Ovary (tissue), 3 donors: ENCODE data around the gene SCG5.
"Not testable (repeated sequence)": the region's sequence is repeated elsewhere in the genome, so short reads cannot be mapped to it uniquely, and the experiment has no call there.

Experiments
- EP300 ChIP-seq: sonication (generic); formaldehyde crosslinking; IDR thresholded peaks from one replicate; pipeline ENCODE4 v1.6.1; 2017; ENCODE audit warnings: antibody characterized with exemption
- POLR2A ChIP-seq: fragments of 450-650 bp; IDR thresholded peaks from one replicate; pipeline ENCODE4 v1.6.1; 2017; ENCODE audit warnings: antibody characterized with exemption, mild to moderate bottlenecking, moderate library complexity
- TF ChIP-seq, protein P1 (sequence below), 3 donors: fragments of 450-650 bp in 2 of 3; fragments of 200-600 bp in 1 of 3; IDR thresholded peaks; one replicate each; pipeline versions ENCODE4 v1.5.1 to v1.8.0; 2016 to 2022; ENCODE audit warnings: antibody characterized with exemption in 3 of 3, mild to moderate bottlenecking in 1 of 3
- donor health status: DM: no; HTN: no; CAD: no.

DNA sequence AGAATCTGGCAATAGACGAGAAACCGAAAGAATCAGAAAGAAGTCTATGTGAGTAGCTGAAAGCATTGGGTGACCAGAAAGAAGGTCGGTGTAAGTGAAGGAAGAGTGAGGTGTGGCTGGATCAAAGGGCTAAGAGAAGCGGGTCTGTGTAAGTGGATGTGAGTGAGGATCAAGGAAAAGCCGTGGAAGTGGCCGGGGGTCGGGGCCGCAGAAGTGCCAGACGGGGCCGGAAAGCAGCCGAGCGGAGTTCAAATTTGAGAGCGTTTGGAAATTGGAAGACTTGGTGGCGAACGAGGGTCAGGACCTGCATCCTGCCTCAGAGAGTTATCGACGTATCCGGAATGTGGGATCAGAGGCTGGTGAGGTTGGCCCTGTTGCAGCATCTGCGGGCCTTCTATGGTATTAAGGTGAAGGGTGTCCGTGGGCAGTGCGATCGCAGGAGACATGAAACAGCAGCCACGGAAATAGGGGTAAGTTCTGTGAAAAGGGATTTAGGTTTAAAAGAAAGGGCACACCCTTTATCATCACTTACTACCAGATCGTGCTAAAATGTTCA is 25.6 kb upstream of the SCG5 start:
- TF ChIP-seq, protein P1, sequence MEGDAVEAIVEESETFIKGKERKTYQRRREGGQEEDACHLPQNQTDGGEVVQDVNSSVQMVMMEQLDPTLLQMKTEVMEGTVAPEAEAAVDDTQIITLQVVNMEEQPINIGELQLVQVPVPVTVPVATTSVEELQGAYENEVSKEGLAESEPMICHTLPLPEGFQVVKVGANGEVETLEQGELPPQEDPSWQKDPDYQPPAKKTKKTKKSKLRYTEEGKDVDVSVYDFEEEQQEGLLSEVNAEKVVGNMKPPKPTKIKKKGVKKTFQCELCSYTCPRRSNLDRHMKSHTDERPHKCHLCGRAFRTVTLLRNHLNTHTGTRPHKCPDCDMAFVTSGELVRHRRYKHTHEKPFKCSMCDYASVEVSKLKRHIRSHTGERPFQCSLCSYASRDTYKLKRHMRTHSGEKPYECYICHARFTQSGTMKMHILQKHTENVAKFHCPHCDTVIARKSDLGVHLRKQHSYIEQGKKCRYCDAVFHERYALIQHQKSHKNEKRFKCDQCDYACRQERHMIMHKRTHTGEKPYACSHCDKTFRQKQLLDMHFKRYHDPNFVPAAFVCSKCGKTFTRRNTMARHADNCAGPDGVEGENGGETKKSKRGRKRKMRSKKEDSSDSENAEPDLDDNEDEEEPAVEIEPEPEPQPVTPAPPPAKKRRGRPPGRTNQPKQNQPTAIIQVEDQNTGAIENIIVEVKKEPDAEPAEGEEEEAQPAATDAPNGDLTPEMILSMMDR (IDR thresholded peaks at IDR 0.05), result not testable (repeated sequence)
- TF ChIP-seq POLR2A, EP300: not testable (repeated sequence)
